Epithelial cell of esophagus (primary cell): Measurements from ENCODE around the gene GALNS.

Experiments used
- DNase-seq: peaks from one replicate; pipeline ENCODE4 v3.0.0; 2010; ENCODE audit warnings: low read depth
- H3K4me3 ChIP-seq: 2 replicates; pipeline ENCODE4 v1.5.1; 2011; ENCODE audit warnings: mild to moderate bottlenecking, low read length, control low read depth
- TF ChIP-seq, protein P1 (sequence below): IDR thresholded peaks from 2 replicates; pipeline ENCODE4 v1.5.1; 2011; ENCODE audit warnings: low read depth, mild to moderate bottlenecking, low read length, control low read depth, inconsistent platforms; ENCODE audit not compliant: insufficient read depth; ENCODE audit errors: missing control alignments

GALNS gene

DNA sequence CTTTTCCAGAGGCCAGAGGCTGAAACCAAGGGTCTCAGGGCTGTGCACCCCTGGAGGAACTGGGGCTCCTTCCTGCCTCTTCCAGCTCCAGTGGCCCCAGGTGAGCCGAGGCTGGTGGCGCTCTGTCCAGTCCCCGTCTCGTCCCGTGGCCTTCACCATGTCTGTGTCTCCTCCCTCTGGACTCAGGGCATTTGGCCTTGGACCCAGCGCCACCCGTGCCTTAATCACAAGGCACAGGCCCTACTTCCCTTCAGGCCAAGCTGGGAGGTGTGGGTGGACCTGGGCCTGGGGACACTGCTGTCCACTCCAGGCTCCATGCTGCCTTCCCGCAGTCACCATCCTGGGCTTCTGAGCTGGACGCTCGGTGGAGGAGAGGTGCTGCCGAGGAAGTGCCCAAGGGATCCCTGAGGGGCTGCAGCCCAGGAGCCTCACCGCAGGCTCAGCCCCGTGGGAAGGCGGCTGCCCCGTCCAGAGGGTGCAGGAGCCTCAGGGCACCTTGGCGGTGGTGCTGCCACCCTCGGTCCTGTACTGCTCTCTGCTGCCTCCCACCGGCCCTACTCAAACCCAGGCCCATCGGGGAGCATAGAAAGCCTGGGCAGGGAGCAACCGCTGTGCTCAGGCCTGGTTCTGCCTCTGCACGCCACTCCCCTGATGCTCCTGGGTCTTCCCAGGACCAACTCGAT is 35.4 kb downstream of the GALNS start:
- no peak for DNase-seq
- TF ChIP-seq, protein P1, sequence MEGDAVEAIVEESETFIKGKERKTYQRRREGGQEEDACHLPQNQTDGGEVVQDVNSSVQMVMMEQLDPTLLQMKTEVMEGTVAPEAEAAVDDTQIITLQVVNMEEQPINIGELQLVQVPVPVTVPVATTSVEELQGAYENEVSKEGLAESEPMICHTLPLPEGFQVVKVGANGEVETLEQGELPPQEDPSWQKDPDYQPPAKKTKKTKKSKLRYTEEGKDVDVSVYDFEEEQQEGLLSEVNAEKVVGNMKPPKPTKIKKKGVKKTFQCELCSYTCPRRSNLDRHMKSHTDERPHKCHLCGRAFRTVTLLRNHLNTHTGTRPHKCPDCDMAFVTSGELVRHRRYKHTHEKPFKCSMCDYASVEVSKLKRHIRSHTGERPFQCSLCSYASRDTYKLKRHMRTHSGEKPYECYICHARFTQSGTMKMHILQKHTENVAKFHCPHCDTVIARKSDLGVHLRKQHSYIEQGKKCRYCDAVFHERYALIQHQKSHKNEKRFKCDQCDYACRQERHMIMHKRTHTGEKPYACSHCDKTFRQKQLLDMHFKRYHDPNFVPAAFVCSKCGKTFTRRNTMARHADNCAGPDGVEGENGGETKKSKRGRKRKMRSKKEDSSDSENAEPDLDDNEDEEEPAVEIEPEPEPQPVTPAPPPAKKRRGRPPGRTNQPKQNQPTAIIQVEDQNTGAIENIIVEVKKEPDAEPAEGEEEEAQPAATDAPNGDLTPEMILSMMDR, result no peak
- H3K4me3 ChIP-seq, result no peak overlapping the region

DNA sequence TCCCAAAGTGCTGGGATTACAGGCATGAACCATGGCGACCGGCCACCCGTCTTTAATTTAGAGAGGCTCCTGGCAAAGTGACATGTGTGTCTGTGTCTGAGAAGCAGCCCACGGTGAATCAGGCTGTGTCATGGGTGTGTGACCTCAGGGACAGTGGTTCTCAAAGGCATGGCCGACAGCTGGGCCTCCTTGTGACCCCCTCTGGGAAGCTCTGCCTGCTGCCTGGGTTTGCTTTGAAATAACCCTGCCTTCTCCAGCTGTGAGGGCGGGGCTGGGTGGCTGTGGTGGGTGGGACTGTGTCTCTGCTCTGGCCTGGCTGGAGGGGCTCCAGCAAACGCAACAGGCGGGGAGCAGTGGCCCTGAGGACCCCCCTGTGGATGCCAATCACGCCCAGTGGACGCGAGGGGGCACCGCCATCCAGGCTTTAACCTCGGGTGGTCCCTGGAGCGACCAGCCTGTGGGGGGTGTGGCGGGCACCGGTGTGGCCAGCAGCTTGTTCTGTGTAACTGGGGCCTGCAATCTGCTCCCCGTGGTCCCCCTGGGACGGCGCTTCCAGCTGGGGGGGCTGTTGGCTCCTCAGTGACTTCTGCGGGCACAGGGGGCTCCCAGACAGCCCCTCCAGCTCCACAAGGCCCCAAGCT is 36.2 kb downstream of the GALNS start:
- no peak overlapping the region for H3K4me3 ChIP-seq
- TF ChIP-seq, protein P1, result no peak
- no peak for DNase-seq

DNA sequence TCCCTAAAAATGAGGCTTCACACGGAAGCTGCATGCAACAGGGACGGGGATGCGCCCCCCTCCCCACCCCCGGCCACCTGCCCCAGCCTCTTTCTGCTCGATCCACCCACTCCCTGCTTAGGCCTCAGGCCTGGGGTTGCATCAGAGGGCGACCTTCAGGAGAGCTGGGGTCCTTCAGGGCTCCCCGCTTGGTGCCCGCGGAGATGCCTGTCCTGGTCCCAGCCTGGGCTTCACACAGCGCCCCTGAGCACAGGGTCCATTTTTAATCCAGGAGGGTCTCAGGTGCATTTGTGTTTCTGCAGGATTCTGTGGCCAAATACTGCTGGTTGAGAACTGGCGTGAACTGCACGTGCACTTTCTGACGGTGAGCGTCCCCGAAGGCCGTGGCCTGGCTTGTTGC is 37.6 kb downstream of the GALNS start:
- TF ChIP-seq, protein P1, result no peak
- DNase-seq, result no peak
- no peak overlapping the region for H3K4me3 ChIP-seq

DNA sequence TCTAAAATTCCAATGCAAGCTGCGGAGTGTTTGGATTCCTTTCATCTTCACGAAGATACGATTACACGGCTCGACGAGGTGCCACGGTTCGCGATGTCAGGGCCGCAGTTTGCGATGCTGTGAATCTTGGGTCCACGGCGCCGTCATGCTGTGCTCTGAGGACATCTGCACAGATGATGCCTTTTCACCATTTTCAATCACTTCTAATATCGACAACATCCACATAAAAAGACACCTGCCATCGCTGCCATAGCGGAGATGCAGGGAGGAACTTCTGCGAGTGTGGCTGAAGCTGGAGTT is 38.2 kb downstream of the GALNS start:
- TF ChIP-seq, protein P1, result no peak
- no peak for DNase-seq
- H3K4me3 ChIP-seq, result no peak overlapping the region

DNA sequence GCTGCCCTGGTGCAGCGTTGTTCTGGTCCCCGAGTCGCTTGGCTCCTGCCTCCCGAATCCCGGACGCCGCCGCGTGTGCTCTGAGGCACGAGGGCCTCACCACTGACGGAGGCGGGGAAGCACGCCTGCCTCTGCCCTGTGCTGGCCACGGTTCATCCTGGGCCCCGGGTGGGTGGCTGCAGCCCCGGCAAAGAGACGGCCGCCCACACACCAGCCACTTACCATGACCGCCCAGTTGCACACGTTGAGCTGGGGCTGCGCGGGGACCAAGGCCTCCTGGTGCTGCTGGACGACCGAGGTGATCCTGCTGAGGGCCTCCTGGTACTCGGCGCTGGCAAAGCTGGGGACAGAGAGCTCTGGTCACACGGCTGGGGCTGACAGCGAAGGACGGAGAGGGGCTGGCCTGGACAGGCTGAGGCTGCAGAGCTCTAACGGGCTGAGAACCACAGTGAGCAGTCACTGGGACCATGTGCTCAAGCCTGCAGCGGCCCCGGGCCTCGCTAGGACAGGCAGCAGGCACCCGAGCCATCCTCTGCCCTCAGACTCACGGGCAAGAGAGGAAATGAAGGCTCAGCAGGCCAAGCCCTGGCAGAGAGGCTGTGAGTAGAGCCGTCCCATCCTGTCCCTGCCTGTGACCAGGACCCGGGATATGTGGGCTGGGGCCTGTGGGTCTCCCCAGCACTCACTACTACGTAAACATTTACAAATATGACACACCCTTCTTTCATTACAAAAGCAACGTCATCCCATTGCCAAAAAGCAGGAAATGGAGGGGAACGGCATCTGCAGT is 38.8 kb downstream of the GALNS start:
- no peak overlapping the region for H3K4me3 ChIP-seq
- TF ChIP-seq, protein P1, result no peak
- DNase-seq, result peak; percentile 32

DNA sequence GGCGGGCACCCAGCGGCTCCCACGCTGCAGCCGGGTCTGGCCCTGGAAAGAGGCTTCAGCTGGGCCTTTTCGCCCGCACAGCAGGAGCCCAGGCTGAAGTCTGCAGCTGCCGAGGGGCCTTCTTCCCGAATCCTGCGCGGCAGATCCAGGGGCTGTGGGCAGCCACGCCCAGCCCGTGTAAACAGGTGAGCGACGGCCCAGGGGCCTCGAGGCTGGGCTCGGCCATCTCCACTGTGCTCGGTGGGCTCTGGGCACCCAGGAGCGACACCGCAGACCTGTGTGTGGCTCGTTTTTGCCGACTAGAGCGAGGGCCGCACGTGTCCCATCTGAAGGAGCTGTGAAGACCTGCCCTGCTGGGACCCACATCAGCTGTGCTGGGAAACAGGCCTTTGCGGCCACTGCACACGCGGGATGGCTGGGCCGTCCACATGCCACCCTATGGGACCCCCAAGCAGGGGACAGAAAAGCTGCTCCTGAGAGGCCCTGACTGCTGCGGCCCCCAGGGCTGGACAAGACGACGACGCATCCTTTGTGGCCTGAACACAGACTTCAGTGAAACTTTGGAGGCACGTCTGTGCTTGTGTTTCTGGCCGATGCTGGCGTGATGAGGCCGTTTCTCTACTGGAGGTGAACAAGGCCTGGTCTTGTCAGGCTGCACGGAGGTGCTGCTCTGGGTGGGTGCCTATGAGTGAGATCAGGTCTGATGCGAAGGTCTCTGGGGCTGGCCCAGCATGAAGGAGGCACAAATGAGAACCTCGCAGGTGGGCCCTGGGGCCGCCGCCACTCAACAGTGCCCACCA is 39.8 kb downstream of the GALNS start:
- TF ChIP-seq, protein P1, result no peak
- no peak overlapping the region for H3K4me3 ChIP-seq
- DNase-seq, result peak; percentile 71
